Measurements from ENCODE around the gene CTTNBP2NL.
"Not testable (repeated sequence)": the region's sequence is repeated elsewhere in the genome, so short reads cannot be mapped to it uniquely, and the experiment has no call there.

Gene CTTNBP2NL

GRCh38 chr1:112386024-112386723, 9.8 kb upstream of the CTTNBP2NL start:
- no peak for DNase-seq (ENCODE audit: low spot score)

GRCh38 chr1:112386731-112387346, 9.2 kb upstream of the CTTNBP2NL start:
- DNase-seq (ENCODE audit: low spot score) = no peak

- DNase-seq (ENCODE audit: low spot score) = no peak
These were observed 8.2 kb upstream of the CTTNBP2NL start for GRCh38 chr1:112387807-112388206.

- DNase-seq (ENCODE audit: low spot score) = no peak
These were observed 7.6 kb upstream of the CTTNBP2NL start for GRCh38 chr1:112388436-112388835.

- DNase-seq (ENCODE audit: low spot score) = no peak
These were observed 6.3 kb upstream of the CTTNBP2NL start for GRCh38 chr1:112389689-112390088.

GRCh38 chr1:112390335-112390734, 5.7 kb upstream of the CTTNBP2NL start:
- DNase-seq (ENCODE audit: low spot score) = not testable (repeated sequence)

- DNase-seq (ENCODE audit: low spot score) = peak; percentile 92
These were observed 5.0 kb upstream of the CTTNBP2NL start for GRCh38 chr1:112390775-112391602.

- DNase-seq (ENCODE audit: low spot score) = no peak
These were observed 4.4 kb upstream of the CTTNBP2NL start for GRCh38 chr1:112391603-112391940.

- no peak for DNase-seq (ENCODE audit: low spot score)
These were observed 2.4 kb upstream of the CTTNBP2NL start for GRCh38 chr1:112393631-112393974.

GRCh38 chr1:112394743-112395062, 1.3 kb upstream of the CTTNBP2NL start:
- DNase-seq (ENCODE audit: low spot score) = no peak

GRCh38 chr1:112395256-112395820, 676 bp upstream of the CTTNBP2NL start:
- no peak for DNase-seq (ENCODE audit: low spot score)

- DNase-seq (ENCODE audit: low spot score) = no peak
These were observed 848 bp downstream of the CTTNBP2NL start for GRCh38 chr1:112396653-112397471.

GRCh38 chr1:112397841-112398240, 1.8 kb downstream of the CTTNBP2NL start:
- DNase-seq (ENCODE audit: low spot score) = no peak

GRCh38 chr1:112399456-112399855, 3.4 kb downstream of the CTTNBP2NL start:
- no peak for DNase-seq (ENCODE audit: low spot score)

GRCh38 chr1:112400706-112401105, 4.7 kb downstream of the CTTNBP2NL start:
- DNase-seq (ENCODE audit: low spot score) = not testable (repeated sequence)

- DNase-seq (ENCODE audit: low spot score) = no peak
These were observed 6.9 kb downstream of the CTTNBP2NL start for GRCh38 chr1:112402682-112403643.

GRCh38 chr1:112406771-112407170, 10.8 kb downstream of the CTTNBP2NL start:
- no peak for DNase-seq (ENCODE audit: low spot score)

- no peak for DNase-seq (ENCODE audit: low spot score)
These were observed 13.4 kb downstream of the CTTNBP2NL start for GRCh38 chr1:112409414-112409813.

- DNase-seq (ENCODE audit: low spot score) = no peak
These were observed 14.7 kb downstream of the CTTNBP2NL start for GRCh38 chr1:112410673-112411072.

GRCh38 chr1:112417271-112417670, 21.3 kb downstream of the CTTNBP2NL start:
- DNase-seq (ENCODE audit: low spot score) = no peak
